HL-60 (cell line): Measurements from ENCODE around the gene UBAC2.

Experiments
- TF ChIP-seq, protein P1 (sequence below): IDR thresholded peaks from one replicate; pipeline ENCODE4 v1.5.1; 2011; ENCODE audit warnings: low read length, control low read depth, inconsistent platforms; ENCODE audit not compliant: insufficient read depth
- TF ChIP-seq, protein P2 (sequence below): IDR thresholded peaks from 2 replicates; pipeline ENCODE4 v1.6.1; 2012; ENCODE audit warnings: low read depth; ENCODE audit not compliant: insufficient replicate concordance

DNA sequence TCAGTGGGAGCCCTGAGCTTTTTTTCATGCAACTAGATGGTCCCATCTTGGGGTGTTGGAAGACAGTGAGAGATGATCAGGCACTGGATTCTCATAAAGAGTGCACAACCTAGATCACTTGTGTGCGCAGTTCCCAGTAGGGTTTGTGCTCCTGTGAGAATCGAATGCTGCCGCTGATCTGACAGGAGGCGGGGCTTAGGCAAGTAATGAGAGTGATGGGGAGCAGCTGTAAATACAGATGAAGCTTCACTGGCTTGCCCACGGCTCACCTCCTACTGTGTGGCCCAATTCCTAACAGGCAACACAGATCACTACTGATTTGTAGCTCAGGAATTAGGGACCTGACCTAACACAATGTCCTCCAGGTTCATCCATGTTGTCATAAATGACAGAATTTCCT is 43.6 kb upstream of the UBAC2 start:
- TF ChIP-seq, protein P1, sequence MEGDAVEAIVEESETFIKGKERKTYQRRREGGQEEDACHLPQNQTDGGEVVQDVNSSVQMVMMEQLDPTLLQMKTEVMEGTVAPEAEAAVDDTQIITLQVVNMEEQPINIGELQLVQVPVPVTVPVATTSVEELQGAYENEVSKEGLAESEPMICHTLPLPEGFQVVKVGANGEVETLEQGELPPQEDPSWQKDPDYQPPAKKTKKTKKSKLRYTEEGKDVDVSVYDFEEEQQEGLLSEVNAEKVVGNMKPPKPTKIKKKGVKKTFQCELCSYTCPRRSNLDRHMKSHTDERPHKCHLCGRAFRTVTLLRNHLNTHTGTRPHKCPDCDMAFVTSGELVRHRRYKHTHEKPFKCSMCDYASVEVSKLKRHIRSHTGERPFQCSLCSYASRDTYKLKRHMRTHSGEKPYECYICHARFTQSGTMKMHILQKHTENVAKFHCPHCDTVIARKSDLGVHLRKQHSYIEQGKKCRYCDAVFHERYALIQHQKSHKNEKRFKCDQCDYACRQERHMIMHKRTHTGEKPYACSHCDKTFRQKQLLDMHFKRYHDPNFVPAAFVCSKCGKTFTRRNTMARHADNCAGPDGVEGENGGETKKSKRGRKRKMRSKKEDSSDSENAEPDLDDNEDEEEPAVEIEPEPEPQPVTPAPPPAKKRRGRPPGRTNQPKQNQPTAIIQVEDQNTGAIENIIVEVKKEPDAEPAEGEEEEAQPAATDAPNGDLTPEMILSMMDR = no peak
- TF ChIP-seq, protein P2, sequence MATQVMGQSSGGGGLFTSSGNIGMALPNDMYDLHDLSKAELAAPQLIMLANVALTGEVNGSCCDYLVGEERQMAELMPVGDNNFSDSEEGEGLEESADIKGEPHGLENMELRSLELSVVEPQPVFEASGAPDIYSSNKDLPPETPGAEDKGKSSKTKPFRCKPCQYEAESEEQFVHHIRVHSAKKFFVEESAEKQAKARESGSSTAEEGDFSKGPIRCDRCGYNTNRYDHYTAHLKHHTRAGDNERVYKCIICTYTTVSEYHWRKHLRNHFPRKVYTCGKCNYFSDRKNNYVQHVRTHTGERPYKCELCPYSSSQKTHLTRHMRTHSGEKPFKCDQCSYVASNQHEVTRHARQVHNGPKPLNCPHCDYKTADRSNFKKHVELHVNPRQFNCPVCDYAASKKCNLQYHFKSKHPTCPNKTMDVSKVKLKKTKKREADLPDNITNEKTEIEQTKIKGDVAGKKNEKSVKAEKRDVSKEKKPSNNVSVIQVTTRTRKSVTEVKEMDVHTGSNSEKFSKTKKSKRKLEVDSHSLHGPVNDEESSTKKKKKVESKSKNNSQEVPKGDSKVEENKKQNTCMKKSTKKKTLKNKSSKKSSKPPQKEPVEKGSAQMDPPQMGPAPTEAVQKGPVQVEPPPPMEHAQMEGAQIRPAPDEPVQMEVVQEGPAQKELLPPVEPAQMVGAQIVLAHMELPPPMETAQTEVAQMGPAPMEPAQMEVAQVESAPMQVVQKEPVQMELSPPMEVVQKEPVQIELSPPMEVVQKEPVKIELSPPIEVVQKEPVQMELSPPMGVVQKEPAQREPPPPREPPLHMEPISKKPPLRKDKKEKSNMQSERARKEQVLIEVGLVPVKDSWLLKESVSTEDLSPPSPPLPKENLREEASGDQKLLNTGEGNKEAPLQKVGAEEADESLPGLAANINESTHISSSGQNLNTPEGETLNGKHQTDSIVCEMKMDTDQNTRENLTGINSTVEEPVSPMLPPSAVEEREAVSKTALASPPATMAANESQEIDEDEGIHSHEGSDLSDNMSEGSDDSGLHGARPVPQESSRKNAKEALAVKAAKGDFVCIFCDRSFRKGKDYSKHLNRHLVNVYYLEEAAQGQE = no peak
